GM12891 (cell line): Measurements from ENCODE around the gene BICC1.

Source experiments
- POLR2A ChIP-seq: IDR thresholded peaks from 2 replicates; pipeline ENCODE4 v1.6.1; 2011; ENCODE audit warnings: low read depth, low read length, control low read depth
- POLR2AphosphoS5 ChIP-seq: IDR thresholded peaks from 2 replicates; pipeline ENCODE4 v1.6.1; 2011; ENCODE audit warnings: low read depth, low read length, control low read depth

- TF ChIP-seq POLR2A (no peak), POLR2AphosphoS5 (no peak)
Observed at GRCh38 chr10:58725901-58726300, 213.2 kb downstream of the BICC1 start.
